Coronary artery (tissue), 2 donors: Measurements from ENCODE around the gene EFCAB14.
A peak's percentile ranks its signal among the peaks of the same experiment; 100 is the strongest.
"Not testable (repeated sequence)": the region's sequence is repeated elsewhere in the genome, so short reads cannot be mapped to it uniquely, and the experiment has no call there.

Experiments
- DNase-seq: peaks from one replicate; pipeline ENCODE4 v3.0.0-alpha.2; 2017; ENCODE audit warnings: low spot score
- H3K27ac ChIP-seq, 2 donors: fragments of 200-600 bp; sonication (generic); one replicate each; pipeline ENCODE4 v1.5.1; 2016 to 2019
- H3K4me3 ChIP-seq: fragments of 200-600 bp; sonication (generic); 2 replicates; pipeline ENCODE4 v1.5.1; 2016; ENCODE audit warnings: mild to moderate bottlenecking, moderate library complexity
- CTCF ChIP-seq: fragments of 200-600 bp; sonication (generic); IDR thresholded peaks from one replicate; pipeline ENCODE4 v1.5.1; 2019; ENCODE audit warnings: antibody characterized with exemption

EFCAB14 gene

DNA sequence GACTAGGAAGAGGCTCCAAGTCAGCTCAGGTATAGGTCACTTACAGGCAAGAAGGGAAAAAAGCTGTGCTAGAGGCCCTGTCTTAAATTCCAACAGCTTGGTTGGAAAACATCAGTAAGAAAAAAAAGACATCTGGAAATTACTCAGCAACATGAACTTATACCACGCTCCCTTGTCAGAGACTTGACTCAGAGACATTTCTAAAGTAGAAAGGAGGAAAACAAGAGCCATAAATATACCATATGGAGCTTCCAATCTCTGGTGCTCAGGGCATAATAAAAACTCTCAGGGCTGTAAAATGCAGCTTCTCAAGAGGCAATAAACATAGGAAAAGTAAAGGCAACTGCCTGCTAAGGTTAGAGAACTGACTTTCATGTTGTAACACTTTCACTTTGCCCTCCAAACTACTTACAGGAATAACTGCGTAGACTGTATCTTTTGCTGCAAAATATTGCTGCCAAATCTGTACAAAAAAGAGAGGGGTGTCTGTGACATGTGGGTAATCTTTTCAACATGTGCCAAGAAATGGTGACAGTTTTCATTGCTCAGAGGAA is 65.4 kb downstream of the EFCAB14 start:
- Histone ChIP-seq H3K27ac (peak overlapping the region; percentile 64 to 65), H3K4me3 (peak overlapping the region; percentile 48)
- DNase-seq, result no peak
- no peak for TF ChIP-seq CTCF

DNA sequence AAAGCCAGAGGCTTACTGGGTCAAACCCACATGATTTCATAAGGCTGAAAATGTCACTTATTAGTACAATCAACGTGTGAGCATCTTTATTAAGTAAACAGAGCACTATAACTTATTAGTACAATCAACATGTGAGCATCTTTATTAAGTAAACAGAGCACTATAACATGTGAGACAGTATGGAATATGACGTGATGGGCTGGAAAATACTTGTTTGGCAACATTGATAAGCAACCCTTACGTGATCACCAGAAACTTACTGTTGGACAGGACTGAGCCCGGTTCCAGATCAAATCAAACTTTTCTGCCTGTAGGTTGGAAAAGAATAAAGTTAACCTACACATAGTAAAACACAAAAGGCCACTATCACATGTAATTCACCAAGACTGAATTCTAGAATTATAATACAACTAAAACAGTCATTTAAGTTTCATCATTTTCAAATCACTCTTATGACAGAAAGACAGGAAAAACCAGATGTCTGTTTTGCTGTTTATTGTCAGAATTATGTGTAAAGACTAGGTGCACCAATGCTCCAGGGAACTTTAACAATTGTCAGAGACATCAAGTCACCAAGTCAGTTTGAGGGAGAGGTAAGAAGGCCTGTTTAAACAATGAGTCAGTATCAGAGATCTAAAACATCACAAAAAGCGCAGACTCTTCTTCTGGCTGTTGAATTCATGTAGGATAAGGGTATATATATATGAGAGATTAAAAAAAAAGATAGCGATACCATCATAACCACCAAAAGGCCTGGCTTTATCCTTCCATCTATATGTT is 66.4 kb downstream of the EFCAB14 start:
- no peak for TF ChIP-seq CTCF
- peak overlapping the region in 1 of 2 donors; percentile 64 for H3K27ac ChIP-seq
- H3K4me3 ChIP-seq, result no peak overlapping the region
- DNase-seq, result no peak

DNA sequence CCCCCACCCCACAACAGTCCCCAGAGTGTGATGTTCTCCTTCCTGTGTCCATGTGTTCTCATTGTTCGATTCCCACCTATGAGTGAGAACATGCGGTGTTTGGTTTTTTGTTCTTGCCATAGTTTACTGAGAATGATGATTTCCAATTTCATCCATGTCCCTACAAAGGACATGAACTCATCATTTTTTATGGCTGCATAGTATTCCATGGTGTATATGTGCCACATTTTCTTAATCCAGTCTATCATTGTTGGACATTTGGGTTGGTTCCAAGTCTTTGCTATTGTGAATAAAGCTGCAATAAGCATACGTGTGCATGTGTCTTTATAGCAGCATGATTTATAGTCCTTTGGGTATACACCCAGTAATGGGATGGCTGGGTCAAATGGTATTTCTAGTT is 67.8 kb downstream of the EFCAB14 start:
- not testable (repeated sequence) for H3K27ac ChIP-seq, DNase-seq, H3K4me3 ChIP-seq

- no peak for DNase-seq
- Histone ChIP-seq H3K27ac (no peak overlapping the region), H3K4me3 (no peak overlapping the region)
- no peak for TF ChIP-seq CTCF
Measured at GRCh38 chr1:46650491-46650890, 68.4 kb downstream of the EFCAB14 start.

- Histone ChIP-seq H3K27ac (no peak overlapping the region), H3K4me3 (no peak overlapping the region)
- DNase-seq, result no peak
- TF ChIP-seq CTCF, result no peak
Measured at GRCh38 chr1:46649764-46650163, 69.2 kb downstream of the EFCAB14 start.

GRCh38 chr1:46647611-46648010 is 71.3 kb downstream of the EFCAB14 start:
- no peak for TF ChIP-seq CTCF
- DNase-seq, result no peak
- no peak overlapping the region for H3K4me3 ChIP-seq
- H3K27ac ChIP-seq, result no peak overlapping the region

GRCh38 chr1:46646844-46647243 is 72.1 kb downstream of the EFCAB14 start:
- Histone ChIP-seq H3K27ac (no peak overlapping the region), H3K4me3 (no peak overlapping the region)
- no peak for TF ChIP-seq CTCF
- DNase-seq, result no peak
